WERI-Rb-1 (cell line): ENCODE data around the gene GJA5.

ENCODE experiments used
- DNase-seq: peaks from one replicate; pipeline ENCODE4 v3.0.0-alpha.2; 2020
- H3K27ac ChIP-seq: fragments of 250-450 bp; sonication (Bioruptor Pico); 2 replicates; pipeline ENCODE4 v1.5.1; 2020; ENCODE audit warnings: mild to moderate bottlenecking, moderate library complexity
- H3K27me3 ChIP-seq: fragments of 250-450 bp; sonication (Bioruptor Pico); 2 replicates; pipeline ENCODE4 v1.5.1; 2021; ENCODE audit warnings: mild to moderate bottlenecking, low read depth, moderate library complexity; ENCODE audit not compliant: insufficient read depth, severe bottlenecking
- H3K36me3 ChIP-seq: fragments of 250-450 bp; sonication (Bioruptor Pico); 2 replicates; pipeline ENCODE4 v1.5.1; 2020; ENCODE audit warnings: mild to moderate bottlenecking, moderate library complexity
- H3K4me3 ChIP-seq: 2 replicates; pipeline ENCODE4 v1.5.1; 2011; ENCODE audit warnings: low read depth, mild to moderate bottlenecking, control low read depth, low read length
- H3K9me3 ChIP-seq: fragments of 250-450 bp; sonication (Bioruptor Pico); 2 replicates; pipeline ENCODE4 v1.5.1; 2021; ENCODE audit warnings: mild to moderate bottlenecking, moderate library complexity; ENCODE audit not compliant: severe bottlenecking
- TF ChIP-seq, protein P1 (sequence below): IDR thresholded peaks from 2 replicates; pipeline ENCODE4 v1.5.1; 2011; ENCODE audit warnings: low read depth, mild to moderate bottlenecking, control low read depth, inconsistent platforms, low read length

The GJA5 gene

GRCh38 chr1:147785794-147786506, 25.5 kb upstream of the GJA5 start:
- H3K36me3 ChIP-seq = no peaks in the 10 kb centered on the region
- H3K27ac ChIP-seq = no peak overlapping the region
- H3K4me3 ChIP-seq = no peak overlapping the region
- TF ChIP-seq, protein P1, sequence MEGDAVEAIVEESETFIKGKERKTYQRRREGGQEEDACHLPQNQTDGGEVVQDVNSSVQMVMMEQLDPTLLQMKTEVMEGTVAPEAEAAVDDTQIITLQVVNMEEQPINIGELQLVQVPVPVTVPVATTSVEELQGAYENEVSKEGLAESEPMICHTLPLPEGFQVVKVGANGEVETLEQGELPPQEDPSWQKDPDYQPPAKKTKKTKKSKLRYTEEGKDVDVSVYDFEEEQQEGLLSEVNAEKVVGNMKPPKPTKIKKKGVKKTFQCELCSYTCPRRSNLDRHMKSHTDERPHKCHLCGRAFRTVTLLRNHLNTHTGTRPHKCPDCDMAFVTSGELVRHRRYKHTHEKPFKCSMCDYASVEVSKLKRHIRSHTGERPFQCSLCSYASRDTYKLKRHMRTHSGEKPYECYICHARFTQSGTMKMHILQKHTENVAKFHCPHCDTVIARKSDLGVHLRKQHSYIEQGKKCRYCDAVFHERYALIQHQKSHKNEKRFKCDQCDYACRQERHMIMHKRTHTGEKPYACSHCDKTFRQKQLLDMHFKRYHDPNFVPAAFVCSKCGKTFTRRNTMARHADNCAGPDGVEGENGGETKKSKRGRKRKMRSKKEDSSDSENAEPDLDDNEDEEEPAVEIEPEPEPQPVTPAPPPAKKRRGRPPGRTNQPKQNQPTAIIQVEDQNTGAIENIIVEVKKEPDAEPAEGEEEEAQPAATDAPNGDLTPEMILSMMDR = no peak
- no peak for DNase-seq
- H3K9me3 ChIP-seq = no peaks in the 10 kb centered on the region
- H3K27me3 ChIP-seq = peaks cover 4% of the 10 kb centered on the region

GRCh38 chr1:147784941-147785340, 24.5 kb upstream of the GJA5 start:
- no peak overlapping the region for H3K4me3 ChIP-seq
- H3K9me3 ChIP-seq = no peaks in the 10 kb centered on the region
- TF ChIP-seq, protein P1 = no peak
- H3K27me3 ChIP-seq = peaks cover 4% of the 10 kb centered on the region
- H3K27ac ChIP-seq = no peak overlapping the region
- no peak for DNase-seq
- no peaks in the 10 kb centered on the region for H3K36me3 ChIP-seq

DNA sequence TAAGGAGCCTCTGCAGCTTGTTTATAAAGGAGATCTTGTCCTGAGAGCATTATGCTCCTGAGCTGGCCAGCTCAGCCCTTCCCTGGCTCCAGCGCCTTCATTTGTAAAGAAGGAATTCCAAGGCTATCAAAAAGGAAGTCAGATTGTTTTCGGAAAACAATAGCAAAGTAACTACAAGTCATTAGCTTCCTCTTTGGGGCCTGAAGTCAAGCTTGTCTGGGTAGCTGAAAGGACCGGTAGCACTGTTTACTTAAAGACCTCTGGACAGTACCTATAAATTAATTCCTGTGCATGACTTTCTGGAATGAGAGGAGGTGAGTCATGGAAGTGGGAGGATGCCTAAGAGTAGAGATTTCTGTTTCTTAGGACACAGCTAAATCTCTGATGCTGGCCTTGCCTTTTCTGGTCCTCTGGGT, 20.7 kb upstream of the GJA5 start:
- TF ChIP-seq, protein P1 = no peak
- Histone ChIP-seq H3K36me3 (no peaks in the 10 kb centered on the region), H3K4me3 (no peak overlapping the region), H3K27me3 (no peaks in the 10 kb centered on the region), H3K9me3 (peaks cover 2% of the 10 kb centered on the region), H3K27ac (no peak overlapping the region)
- no peak for DNase-seq

DNA sequence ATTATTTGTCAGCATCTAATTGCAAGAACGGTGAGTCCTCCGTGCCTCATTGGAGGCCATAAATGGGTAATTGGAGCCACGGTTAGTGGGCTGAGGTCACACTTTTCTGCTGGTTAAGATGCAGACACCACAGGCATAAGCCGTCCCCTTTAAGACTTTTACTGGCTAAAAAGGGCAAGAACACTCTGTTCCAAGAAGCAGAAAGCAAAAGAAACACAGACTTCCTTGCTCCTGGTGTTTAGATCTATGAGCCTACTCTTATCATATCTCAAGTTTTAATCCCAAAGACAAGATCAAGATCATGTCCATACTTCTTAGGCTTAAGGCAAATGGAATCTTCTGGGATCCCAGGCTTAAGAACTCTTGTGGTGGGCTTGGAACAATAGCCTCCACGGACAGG, 17.3 kb upstream of the GJA5 start:
- peaks cover 2% of the 10 kb centered on the region for H3K9me3 ChIP-seq
- no peak overlapping the region for H3K4me3 ChIP-seq
- DNase-seq = no peak
- no peak overlapping the region for H3K27ac ChIP-seq
- H3K36me3 ChIP-seq = no peaks in the 10 kb centered on the region
- TF ChIP-seq, protein P1 = no peak
- peaks cover 3% of the 10 kb centered on the region for H3K27me3 ChIP-seq

DNA sequence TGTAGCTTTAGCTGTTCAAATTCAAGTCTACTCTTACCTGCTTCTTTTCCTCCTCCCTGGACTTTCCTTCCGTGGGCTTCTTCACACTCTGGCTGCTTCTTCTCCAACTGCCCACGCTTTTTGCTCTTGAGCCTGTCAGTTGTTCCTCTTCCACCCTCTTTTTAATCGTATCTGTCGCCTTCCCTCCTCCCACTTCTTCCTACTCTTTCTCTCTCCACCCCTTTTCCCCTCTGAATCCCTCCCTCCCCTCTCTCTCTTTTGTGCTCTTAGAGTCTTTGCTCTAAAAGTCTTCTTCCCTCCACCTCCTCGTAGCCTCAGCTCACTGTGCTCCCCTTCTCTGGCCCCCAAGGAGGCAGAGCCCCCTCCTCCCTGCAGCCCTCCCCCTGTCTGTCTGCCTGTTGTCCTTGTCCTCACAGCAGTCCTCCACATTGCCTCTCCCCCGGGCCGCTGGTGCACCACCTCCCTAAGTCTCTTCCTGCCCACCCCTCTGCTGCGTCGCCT, 12.9 kb upstream of the GJA5 start:
- DNase-seq = no peak
- Histone ChIP-seq H3K27ac (no peak overlapping the region), H3K9me3 (peaks cover 2% of the 10 kb centered on the region), H3K4me3 (no peak overlapping the region), H3K36me3 (no peaks in the 10 kb centered on the region), H3K27me3 (peaks cover 3% of the 10 kb centered on the region)
- TF ChIP-seq, protein P1 = no peak

DNA sequence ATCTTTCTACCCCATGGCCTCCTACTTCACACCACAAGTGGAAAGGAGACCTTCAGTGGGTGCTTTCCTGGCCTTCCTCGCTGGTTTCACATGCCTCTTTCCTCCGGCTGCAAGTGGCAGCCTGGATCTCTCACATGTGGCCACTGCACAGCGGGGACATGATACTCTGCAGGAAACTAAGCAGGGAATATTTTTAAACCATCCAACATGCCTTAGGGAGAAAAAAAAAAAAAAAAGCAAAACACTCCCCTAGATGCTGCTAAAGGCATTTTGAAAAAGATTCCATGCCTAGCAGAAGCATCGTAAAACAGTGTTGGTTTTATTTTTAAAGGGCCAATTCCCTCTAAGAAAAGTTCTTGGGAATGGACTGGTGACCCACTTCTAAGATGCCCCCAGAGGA, 12.2 kb upstream of the GJA5 start:
- DNase-seq = no peak
- Histone ChIP-seq H3K27me3 (peaks cover 3% of the 10 kb centered on the region), H3K36me3 (no peaks in the 10 kb centered on the region), H3K4me3 (no peak overlapping the region), H3K9me3 (peaks cover 2% of the 10 kb centered on the region), H3K27ac (no peak overlapping the region)
- TF ChIP-seq, protein P1 = no peak
